ENCODE results near the gene UBTF.
A peak's percentile ranks its signal among the peaks of the same experiment; 100 is the strongest.
"Not testable (repeated sequence)": the region's sequence is repeated elsewhere in the genome, so short reads cannot be mapped to it uniquely, and the experiment has no call there.

UBTF gene

DNA sequence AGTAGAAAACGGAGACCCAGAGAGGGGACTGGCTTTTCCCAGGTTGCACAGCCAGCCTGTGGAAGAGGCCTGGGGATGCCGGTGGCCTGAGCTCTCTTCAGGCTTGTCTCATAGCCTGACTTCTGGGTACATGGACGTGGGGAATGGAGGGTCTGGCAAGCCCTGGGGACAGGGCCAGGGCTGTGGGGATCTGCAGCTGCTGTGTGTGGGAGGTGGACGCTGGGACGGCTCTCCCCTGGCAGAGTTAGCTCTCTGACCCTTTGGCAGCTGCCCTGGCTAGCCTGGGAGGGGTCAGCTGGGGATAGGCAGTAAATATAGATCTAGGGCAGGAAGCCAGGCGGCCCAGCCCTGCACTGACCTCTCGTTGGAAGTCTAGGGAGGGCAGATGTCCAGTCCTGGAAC is 28.0 kb upstream of the UBTF start:
- DNase-seq, result no peak

DNA sequence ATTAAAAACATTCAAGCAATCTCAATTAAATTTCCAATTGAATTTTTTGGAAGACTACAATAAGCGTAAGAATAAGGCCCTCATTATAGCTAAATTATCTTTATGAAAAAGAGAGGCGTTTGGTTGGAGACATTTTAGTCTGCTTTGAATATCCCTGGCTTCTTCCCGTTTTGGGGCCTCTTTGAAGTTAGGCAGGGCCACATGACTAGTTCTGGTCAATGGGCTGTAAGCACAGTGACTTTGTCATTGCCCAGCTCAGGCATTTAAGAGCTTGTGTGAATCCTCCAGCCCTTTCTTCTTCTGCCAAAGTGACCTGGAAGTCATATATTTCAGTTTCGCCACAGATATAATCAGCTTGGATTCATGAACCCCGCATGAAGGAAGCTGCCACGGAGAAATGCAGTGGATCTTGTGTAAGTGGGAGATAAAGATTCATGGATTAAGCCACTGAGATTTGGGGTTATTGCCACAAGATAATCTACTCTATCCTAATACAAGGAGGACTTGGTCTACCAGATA is 21.7 kb upstream of the UBTF start:
- no peak for DNase-seq

DNA sequence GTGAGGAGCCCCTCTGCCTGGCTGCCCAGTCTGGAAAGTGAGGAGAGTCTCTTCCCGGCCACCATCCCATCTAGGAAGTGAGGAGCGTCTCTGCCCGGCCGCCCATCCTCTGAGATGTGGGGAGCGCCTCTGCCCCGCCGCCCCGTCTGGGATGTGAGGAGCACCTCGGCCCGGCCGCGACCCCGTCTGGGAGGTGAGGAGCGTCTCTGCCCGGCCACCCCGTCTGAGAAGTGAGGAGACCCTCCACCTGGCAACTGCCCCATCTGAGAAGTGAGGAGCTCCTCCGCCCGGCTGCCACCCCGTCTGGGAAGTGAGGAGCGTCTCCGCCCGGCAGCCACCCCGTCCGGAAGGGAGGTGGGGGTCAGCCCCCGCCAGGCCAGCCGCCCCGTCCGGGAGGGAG is 18.4 kb upstream of the UBTF start:
- not testable (repeated sequence) for DNase-seq

DNA sequence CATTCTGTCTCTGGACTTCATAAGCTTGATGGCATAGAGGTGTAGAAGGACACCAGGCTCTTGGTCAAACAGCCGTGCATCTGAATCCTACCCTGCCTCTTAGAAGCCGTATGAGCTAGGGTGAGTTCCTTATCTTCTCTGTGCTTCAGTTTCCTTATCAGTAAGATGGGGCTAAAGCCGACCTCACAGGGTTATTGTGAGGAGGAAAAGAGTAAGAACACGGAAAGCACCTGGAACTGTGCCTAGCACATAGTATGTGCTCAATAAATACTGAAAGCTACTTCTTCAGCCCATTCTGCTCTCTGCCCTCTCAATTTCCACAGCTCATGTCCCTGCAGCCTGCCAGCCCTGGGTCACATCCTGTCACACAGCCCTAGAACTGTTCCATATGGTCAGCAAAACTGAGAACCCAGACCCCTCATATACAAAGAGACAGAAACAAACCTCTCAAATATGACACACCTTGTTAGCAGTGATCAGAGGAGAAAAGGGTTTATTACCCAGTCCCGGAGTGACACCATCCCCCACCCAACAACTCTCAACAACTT is 17.0 kb upstream of the UBTF start:
- no peak for DNase-seq

DNA sequence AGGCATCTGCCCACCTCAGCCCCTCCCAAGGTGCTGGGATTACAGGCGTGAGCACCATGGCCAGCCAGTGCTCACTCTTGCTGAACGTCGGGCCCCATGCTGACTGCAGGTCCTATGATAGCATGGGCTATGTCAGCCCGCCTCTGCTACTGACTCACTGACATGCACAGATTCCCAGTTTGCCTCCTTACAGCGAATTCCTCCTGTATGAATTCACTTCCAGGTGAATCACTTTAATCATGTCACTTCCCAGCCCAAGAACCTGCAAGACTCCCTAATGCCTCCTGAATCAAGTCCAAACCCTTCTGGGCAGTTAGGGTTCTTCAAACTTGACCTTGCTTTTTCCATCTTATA is 16.1 kb upstream of the UBTF start:
- no peak for DNase-seq

DNA sequence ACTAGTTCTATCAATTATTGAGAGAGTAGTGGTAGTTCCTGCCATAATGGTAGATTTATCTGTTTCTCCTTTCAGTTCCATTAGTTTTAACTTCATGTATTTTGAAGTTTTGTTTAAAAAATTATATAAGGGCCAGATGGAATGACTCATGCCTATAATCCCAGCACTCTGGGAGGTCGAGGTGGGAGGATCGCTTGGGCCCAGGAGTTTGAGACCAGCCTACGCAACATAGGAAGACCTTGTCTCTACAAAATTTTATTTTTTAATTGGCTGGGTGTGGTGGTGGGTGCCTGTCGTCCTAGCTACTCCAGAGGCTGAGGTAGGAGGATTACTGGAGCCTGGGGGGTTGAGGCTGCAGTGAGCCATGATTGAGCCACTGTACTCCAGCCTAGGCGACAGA is 14.1 kb upstream of the UBTF start:
- DNase-seq, result no peak

DNA sequence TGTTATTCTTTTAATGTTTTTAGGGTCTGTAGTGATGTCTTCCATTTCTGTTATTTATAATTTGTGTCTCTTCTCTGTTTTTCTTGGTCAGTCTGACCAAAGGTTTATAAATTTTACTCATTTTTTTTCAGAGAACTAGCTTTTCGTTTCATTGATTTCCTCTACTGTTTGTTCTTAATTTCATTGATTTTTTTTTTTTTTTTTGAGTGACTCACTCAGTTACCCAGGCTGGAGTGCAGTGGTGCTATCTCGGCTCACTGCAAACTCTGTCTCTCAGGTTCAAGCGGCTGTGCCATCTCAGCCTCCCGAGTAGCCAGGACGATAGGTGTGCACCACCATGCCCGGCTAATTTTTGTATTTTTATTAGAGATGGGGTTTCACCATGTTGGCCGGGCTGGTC is 12.6 kb upstream of the UBTF start:
- no peak for DNase-seq

DNA sequence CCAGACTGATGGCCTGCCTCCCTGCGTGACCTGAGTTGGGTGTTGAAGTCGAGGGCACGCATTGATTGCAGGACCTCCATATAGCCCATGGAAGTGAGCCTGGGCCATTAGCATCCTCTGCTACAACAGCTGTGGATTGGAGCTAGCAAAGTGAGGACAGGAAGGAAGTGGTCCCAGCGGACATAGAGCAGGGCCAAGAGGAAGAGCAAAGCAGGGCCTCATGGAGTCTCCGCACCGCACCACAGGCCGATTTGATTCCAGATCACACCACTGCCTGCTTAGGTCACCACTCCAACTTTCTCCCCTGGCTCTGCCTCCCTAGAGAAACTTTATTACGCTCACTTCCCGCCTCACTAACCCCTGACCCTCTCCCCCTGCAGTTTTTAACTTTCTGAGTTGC is 10.7 kb upstream of the UBTF start:
- DNase-seq, result no peak

DNA sequence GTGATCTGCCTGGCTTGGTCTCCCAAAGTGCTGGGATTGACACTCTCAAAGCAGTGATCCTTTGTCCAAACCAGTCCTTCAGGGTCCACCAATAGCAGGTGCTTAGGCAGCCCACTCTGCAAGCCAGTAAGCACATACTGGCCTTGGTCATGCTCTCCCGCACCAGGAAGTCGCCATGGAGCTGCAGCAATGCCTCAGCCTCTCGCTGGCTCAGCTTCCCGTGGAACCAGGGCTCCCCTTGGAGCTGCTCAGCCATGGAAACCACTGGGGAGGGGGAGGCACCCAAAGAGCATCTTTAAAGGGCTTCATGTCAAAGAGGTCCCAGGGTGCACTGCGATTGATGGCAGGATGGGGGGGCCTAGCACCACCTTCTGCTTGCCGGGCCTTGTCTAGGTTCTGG is 9.6 kb upstream of the UBTF start:
- DNase-seq, result no peak

DNA sequence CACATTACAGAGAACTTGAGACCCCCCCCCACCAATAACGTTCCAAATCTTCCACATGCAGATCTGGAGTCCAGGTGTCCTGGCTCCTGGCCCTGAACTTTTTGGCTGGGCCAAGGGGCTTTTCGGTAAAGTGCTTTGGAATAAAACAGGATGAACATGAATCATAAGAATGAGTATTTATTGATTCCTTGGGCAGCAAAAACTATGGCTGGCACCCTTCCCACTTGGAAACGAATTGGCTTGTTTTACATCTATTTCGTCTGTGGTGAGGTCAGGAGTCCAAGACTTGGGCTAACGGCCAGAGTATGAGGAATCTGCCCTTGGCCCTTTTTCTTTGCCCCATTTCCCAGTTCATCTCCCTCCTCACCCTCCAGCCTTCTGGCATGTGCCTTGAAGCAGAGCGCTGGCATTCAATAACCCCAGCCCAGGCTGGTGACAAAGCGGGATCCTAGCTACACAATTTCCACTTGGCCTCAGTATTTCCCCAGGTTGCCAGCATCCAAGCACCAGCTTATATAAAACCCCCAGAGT is 4.1 kb upstream of the UBTF start:
- DNase-seq, result no peak

DNA sequence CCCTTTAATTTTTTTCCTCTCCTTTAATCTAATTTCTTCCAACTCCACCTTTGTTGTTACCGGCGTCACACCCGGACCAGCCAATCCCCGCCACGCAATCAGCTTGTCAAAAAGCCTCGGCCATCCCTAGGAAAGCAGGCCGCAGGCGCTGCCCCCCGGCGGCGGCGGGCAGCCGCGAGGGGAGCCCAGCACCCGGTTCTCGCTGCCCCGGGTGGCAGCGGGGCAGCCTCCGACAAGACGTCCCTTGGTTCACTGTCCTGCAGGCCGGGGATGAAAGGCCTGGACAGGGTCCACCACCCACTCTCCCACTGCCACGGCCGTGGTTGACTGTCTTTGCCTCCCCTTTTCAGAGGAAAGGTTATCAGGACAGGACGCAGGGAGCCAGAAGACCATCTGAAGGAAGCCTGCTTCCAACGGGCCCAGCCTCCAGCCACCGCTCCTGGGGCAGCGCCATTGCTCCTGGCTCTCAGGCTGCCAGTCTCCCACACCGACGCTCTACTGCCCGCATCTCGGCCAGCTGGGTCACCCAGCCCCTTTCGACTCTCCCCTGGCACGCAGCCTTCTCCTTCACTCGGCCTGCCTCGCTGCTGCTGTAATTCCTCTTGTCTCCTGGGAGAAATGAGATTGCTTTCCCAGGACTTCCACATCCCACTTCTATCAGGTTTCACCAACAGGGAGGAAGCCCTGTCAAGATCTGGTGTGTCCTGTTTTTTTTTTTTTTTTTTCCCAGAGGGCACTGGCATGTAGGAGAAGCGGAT is 2.8 kb upstream of the UBTF start:
- no peak for DNase-seq

DNA sequence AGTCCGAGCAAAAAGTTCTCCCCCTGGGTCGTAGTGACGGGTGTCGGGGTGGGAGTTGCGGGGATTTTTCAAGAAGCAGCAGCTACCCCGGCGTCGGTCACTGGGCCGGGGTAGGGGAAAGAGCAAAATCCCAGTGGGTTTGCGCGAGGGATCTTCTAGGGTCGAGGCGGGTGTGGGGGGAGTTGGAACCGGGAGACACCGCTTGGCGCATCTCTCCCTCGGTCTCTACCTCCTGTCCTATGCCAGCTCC is 2.3 kb upstream of the UBTF start:
- no peak for DNase-seq

DNA sequence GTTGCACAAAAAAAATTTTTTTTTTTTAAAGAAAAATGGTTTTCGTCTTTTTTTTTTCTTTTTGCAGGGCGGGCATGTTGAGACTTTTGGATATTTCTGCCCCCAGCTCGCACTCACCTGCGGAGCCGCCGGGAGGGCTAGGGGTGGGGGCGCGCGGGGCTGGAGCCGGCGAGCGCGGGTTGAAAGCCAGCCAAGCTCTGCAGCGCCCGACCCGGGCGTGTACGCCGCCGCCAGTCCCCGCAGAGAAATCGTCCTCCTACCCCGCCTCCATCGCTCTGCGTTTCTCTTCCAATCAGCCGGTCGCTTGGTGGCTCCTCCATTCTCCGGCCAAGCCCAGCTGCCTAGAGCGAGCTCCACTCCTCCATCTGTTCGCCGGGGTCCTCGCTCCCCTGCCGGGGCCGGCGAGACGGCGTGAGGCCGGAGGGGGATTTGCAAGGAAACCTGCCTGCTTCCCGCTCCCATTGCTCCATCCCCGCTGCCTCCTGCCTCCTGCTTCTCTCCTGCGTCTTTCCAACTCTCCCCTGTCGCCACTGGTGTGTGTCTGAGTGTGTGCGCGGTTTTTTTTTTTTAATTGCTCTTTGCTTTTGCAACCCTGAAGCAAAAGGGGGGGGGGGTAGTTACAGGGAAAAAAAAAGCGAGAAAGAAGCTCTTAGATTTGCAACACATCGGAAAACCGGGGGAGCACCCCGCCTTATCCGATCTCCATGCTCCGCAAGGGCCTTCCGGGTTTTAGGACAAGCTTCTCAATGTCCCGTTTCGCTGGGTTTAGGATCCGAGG is 1.8 kb upstream of the UBTF start:
- peak; percentile 37 for DNase-seq

DNA sequence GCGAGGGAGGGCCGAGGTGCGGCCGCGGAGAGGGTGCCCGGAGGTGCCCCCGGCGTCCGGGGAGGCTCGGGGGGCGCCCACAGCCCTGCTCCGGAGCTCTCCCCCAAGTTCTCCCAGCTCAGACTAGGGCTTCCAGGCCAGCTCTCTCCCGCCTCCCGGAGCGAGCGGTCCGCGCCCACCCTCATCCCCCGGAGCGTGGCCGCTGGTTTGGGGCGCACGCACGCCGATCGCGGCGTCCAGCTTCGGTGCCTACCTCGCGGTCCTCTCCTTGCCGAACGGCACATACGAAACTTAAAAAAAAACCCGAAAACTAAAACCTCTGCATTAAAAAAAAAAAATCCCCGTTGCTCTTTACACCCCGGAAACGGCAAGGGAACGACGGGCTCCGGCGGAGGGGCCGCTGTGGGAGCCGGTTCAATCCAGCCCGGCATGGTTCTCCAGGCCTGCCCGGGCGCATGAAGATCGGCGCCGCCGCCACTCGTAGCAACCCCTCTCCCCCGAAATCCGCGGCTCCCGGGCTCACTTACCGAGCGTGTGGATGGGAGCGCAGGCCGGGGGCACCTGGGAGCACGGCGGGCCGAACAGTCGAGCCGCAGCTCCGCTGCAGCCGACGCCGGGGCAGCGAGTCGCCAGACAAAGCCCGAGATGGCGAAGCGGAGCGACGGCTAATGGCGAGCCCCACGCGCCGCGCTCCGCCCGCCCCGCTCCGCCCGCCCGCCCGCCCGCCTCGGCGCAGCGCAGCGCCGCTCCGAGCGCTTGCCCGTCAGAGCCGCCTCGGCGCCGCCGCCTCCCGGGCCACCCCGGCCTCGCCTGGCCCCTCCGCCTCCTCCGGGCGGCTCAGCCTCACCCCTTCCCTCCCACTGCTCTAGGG is 973 bp upstream of the UBTF start:
- no peak for DNase-seq

DNA sequence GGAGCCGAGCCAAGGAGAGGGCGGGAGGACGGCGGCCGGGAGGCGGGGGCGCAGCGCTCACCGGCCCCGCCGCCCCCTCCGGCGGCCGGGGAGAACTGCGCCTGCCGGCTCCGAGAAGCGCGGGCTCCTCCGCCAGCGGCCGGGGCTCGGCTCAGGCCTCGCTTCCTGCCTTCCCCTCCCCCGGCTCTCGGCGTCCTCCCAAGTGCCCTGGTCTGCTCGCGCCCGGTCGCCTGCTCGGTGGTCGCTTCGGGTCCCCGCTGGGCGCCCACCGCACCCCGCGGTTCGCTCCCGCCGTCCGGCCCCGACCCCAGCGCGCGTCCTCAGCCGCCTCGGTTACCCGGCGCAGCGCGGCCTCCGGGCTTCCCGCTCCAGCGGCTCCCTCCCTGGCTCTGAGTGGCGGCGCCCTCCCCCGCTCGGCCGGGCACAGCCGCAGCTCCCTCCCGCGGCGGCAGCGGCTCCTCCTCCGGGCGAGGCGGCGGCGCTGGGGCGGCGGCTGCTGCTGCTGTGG is 313 bp downstream of the UBTF start:
- DNase-seq, result no peak

DNA sequence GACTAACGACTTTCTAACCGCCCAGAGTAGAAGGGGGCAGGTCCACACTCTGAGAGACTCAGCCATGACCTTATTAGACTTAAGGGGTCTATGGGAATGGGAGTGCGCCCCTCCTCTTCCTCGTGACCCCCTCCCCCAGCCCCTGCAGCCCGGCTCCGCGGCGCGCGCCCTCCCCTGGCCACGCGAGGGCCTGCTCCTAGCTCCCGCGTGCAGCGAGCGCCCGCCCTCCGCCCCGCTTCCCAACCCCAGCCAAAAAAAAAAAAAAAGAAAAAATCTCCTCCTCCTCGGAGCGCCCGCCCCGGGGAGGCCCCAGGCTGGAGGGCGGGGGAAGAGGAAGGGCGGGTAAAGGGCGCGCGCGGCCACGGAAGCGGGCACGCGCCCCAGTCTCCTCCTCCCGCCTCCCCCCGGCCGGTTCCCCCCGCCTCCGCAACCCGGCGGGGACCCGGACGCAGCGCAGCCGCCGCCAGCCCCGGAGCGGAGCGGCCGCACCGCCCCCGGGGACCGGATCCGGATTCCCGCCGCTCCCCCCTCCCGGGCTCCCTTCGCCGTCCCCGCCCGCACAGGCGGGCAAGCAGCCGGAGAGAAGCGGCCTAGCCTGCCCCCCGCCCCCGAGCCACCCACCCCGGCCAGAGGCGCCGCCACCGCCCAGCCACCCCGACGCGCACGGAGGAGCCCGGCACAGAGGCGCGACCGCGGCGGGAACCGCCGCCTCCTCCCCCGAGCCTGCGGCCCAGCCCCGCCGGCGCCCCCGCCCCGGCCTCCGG is 949 bp downstream of the UBTF start:
- DNase-seq, result peak; percentile 75

DNA sequence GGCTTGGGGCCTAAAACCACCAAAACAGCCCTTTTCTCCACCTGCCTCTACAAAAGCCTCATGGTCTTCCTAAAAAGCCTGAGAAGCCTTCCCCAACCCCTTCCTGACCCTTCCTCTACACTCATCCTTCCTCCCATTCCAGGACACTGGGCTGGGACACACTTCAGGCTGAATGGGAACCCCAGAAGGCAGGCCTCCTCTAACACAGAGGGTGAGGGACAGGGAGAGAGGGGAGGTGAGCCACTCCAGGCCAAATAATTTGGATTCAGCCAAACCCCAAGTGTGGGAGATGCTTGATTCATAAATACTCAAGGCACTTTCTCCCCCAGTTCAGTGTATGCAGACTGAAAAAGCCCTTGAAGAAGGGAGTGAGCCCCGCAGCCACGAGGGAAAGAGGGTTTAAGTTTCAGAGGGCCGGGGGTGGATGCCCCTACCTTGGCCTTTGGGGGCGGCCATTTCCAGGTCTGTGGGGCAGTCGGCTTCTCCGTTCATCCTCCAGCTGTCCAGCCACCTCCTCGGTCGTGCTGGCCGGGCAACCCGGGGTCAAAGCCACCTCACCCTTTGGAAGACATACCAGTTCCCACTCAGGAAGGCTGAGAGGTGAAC is 1.6 kb downstream of the UBTF start:
- DNase-seq, result no peak

DNA sequence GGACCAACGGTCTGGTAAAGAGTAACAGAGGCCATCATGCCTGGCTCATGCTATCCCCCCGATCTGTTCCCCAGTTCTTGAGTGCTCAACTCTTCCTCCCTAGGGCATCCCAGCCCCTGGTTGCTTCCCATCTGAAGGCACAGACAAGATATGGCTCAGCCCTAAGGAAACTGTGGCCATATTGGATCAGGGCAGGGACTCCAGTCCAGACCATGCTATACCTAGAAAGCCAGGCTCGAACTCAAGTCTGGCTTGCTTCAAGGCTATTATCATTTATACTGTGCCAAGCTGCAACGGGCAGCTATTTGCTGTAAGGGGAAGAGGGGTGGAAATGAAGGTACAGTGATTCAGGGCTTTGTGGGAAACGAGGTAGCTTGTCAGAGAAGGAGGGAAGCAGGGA is 2.8 kb downstream of the UBTF start:
- DNase-seq, result no peak

DNA sequence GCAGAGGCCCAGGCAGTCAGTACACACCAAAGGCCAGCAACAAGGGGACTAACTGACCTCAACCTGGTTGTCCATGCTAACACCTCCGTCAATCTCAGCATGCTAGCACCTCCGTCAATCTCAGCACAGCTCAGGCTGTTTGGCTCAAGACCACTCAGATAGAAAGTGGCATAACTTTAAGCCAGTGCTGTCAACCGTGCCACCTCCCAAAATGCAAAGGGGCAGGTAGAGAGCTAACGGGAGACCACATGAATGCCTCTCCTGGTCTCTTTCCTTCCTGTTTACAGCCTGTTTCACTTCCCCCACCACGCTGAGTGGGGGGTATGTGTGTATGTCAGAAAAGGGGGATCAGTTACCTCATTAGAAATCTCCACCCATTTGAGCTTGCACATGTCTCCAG is 3.3 kb downstream of the UBTF start:
- DNase-seq, result no peak

DNA sequence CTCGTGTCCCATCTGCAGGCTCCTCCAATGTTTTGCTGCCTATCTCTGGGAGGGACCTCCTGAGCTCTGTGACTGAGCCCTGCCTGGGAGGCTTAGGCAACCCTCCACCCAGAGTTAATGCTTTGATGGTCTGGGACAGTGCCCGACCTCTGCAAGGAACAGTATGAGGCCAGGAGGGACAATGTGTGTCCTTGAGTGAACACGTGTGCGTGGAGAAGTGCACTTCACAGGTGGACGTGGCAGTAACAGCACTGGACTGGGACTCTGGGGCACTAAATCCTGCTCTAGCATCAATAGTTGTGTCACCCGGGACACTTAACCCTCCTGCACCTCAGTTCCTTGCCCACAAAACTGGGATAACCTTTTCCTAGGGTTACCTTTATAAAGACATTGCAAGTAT is 4.6 kb downstream of the UBTF start:
- no peak for DNase-seq

DNA sequence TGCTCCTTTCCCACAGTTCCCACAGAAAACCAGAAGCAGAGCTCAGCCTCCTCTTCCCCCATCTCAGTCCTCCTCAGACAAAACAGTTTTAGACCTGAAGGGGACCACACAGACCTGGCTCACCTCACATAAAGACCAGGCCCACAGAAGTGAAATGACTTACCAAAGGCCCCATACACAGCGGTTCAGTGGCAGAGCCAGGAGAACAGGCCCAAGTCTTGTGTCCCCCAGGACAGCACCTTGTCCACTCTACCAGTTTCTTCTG is 5.3 kb downstream of the UBTF start:
- DNase-seq, result no peak
